GM12874 (cell line): ENCODE results near the gene HACD3.

Experiments
- CTCF ChIP-seq: IDR thresholded peaks from 2 replicates; pipeline ENCODE4 v1.5.1; 2011; ENCODE audit warnings: low read depth, mild to moderate bottlenecking, control low read depth, low read length, moderate library complexity; ENCODE audit not compliant: insufficient read depth

Gene HACD3

GRCh38 chr15:65611888-65612615 is 81.8 kb downstream of the HACD3 start:
- TF ChIP-seq CTCF: no peak

DNA sequence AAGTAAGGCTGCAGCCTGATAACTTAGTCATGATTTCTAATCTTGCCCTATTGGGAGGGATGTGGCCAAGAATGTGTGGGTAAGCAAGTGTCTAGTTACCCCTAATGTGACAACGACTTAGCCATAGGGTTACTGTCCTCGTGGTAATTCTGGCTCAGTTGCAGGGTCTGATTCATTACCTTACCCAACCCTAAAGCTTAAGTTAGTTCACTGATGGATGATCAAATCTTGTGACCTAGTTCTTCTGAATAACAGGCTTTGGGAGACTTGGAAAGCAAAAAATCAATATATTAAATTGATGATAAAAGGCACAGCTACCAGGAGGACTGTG is 82.3 kb downstream of the HACD3 start:
- TF ChIP-seq CTCF: no peak

DNA sequence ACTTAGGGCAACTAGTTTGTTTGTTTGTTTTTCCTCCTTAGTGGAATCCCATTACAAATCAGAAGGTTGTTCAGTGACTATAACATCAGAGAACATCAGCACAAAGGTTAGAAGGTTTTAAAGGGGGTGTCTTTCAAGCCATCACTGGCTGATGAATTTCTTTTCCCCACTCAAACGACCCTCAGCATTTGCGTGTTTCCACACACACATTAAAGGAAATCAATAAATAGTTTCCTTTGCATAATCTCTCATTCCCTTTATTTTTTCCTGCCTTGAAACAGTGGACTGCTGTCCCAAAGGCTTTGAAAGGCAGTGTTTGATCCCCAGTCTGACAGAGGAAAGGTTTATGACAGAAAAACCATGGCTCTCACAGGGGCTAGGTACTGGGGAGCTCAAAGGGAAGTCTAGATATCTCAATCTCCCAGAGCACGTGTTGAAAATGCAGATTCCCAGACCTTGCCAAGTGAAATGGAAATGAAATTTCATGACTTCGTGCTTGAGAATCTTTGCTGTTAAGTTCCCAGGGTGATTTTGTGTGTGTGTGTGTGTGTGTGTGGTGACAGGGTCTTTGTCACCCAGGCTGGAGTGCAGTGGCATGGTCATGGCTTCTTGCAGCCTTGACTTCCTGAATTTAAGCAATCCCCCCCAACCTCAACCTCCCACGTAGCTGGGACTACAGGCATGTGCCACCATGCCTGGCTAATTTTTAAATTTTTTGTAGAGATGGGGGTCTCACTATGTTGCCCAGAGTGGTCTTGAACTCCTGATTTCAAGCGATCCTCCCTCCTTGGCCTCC is 82.9 kb downstream of the HACD3 start:
- no peak for TF ChIP-seq CTCF

- no peak for TF ChIP-seq CTCF
Measured at GRCh38 chr15:65618560-65619109, 88.4 kb downstream of the HACD3 start.

DNA sequence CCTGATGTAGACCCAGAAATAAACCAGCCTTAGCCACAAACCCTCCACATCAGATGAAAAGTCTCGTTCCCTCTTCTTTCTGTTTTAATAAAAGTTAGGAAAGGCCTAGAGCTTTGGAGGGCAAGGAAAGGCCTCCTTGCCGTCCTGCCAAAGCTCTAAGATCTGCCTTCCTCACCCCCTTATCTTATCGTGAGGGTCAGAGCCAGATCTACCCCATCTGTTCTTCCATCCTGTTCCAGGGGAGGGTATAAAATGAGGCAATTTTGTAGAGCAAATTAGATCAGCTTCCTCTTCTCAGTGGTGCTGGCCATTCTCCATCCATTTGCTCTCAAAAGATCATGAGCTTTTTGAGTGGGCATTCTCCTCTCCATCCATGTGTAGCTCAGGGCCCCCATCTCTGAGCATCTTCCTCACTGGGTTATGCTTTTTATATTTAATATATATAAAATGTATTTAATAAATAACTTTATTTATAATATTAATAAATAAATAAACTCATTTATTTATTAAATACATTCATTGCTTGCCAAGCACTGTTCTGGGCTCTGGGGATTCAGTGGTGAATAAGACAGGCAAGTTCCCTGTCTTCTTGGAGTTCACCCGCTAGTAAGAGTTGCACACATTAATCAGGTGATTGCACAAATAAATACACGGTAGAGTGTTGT is 89.5 kb downstream of the HACD3 start:
- no peak for TF ChIP-seq CTCF

- no peak for TF ChIP-seq CTCF
Measured at GRCh38 chr15:65620833-65621232, 90.6 kb downstream of the HACD3 start.

DNA sequence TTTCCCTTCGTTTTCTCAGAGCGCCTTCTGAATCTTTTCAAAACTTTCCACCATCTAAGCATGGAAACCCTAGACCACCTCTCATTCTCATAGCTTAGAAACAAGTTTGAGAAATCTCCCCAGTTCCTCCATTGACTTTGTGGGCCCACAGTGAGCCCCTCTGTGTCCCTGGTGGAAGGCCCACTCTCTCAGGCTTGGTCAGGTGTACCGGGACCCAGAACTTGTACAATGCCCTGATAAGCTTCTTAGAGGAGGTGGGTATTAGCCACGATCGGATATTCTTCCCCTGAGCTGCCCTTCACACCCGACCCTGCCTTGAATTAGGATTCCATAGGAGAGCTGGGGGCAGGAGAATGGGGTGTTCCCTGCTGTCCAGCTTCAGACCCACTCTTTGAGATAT is 91.4 kb downstream of the HACD3 start, which contains the start of gene SLC24A1:
Gene SLC24A1, plus strand, starts transcription at position 301 of the 400 bp plus-strand sequence. CDS start 2,143 bp downstream, outside the sequence.
- no peak for TF ChIP-seq CTCF
